NOMO-1 treated with dmso at 0.1 percent for 144 hours (cell line): ENCODE measurements around the gene LIPI.
A peak's percentile ranks its signal among the peaks of the same experiment; 100 is the strongest.
"Not testable (repeated sequence)": the region's sequence is repeated elsewhere in the genome, so short reads cannot be mapped to it uniquely, and the experiment has no call there.

Source experiments
- DNase-seq: peaks from one replicate; lab custom pipeline; 2025; ENCODE audit not compliant: unreplicated experiment; lab: John Stamatoyannopoulos, UW

LIPI gene

GRCh38 chr21:14210738-14211137 lies at the start of gene LIPI:
Gene LIPI (minus strand): TSS chr21:14210955. CDS start chr21:14210845, 110 bp downstream.
- DNase-seq, result no peak

GRCh38 chr21:14260174-14260764 lies 49.5 kb upstream of the LIPI start:
- no peak for DNase-seq

GRCh38 chr21:14259747-14260146 lies 49.0 kb upstream of the LIPI start:
- no peak for DNase-seq

GRCh38 chr21:14251336-14251735 lies 40.6 kb upstream of the LIPI start:
- DNase-seq, result no peak

- no peak for DNase-seq
These were observed 35.0 kb upstream of the LIPI start for GRCh38 chr21:14245711-14246110.

- no peak for DNase-seq
These were observed 34.2 kb upstream of the LIPI start for GRCh38 chr21:14244911-14245310.

- DNase-seq, result no peak
These were observed 33.1 kb upstream of the LIPI start for GRCh38 chr21:14243874-14244273.

- no peak for DNase-seq
These were observed 32.7 kb upstream of the LIPI start for GRCh38 chr21:14243461-14243860.

GRCh38 chr21:14241297-14241696 lies 30.5 kb upstream of the LIPI start:
- DNase-seq, result peak; percentile 42

- no peak for DNase-seq
These were observed 28.5 kb upstream of the LIPI start for GRCh38 chr21:14239281-14239680.

GRCh38 chr21:14236180-14236579 lies 25.4 kb upstream of the LIPI start:
- no peak for DNase-seq

- no peak for DNase-seq
These were observed 24.3 kb upstream of the LIPI start for GRCh38 chr21:14235101-14235500.

- no peak for DNase-seq
These were observed 18.6 kb upstream of the LIPI start for GRCh38 chr21:14229399-14229798.

GRCh38 chr21:14223365-14223764 lies 12.6 kb upstream of the LIPI start:
- DNase-seq, result no peak

- DNase-seq, result peak; percentile 27
These were observed 5.4 kb upstream of the LIPI start, which contains the start of gene RBM11 for GRCh38 chr21:14215971-14216641. Gene RBM11 (plus strand): TSS chr21:14216157. CDS start chr21:14216187, 30 bp downstream.

GRCh38 chr21:14213164-14213563 lies 2.4 kb upstream of the LIPI start:
- no peak for DNase-seq

- DNase-seq, result no peak
These were observed 4.5 kb downstream of the LIPI start for GRCh38 chr21:14206222-14206621.

GRCh38 chr21:14166463-14167223 lies 44.1 kb downstream of the LIPI start:
- not testable (repeated sequence) for DNase-seq

- no peak for DNase-seq
These were observed 66.8 kb downstream of the LIPI start for GRCh38 chr21:14143999-14144398.

- DNase-seq, result no peak
These were observed 86.5 kb downstream of the LIPI start for GRCh38 chr21:14124266-14124665.

GRCh38 chr21:14121719-14122118 lies 89.0 kb downstream of the LIPI start:
- DNase-seq, result no peak
